GM23338 (cell line): Measurements from ENCODE around the gene E2F3.

Source experiments
- CTCF ChIP-seq, 2 experiments: fragments of 200-600 bp in 1 of 2; sonication (generic) in 1 of 2; conservative IDR thresholded peaks; 2 replicates each; pipeline versions ENCODE4 v1.5.1 to v1.6.1; 2016 to 2017; ENCODE audit warnings: antibody characterized with exemption in 2 of 2, low read depth in 2 of 2, mild to moderate bottlenecking in 2 of 2, moderate library complexity in 1 of 2
- EZH2phosphoT487 ChIP-seq: fragments of 200-600 bp; sonication (generic); IDR thresholded peaks from one replicate; pipeline ENCODE4 v1.8.1; 2018; ENCODE audit warnings: antibody characterized with exemption; ENCODE audit not compliant: unreplicated experiment
- REST ChIP-seq: IDR thresholded peaks from one replicate; pipeline ENCODE4 v1.6.1; 2018; ENCODE audit warnings: antibody characterized with exemption; ENCODE audit not compliant: unreplicated experiment

GRCh38 chr6:20403766-20404640, 2.3 kb downstream of the E2F3 start:
- TF ChIP-seq REST (no peak), CTCF (conservative IDR thresholded peaks at IDR 0.05; ENCODE audit: low read depth in 2 of 2) (no peak), EZH2phosphoT487 (no peak)
